HL-60/S4 treated with retinoic acid at 250 ng/mL for 4 days and 3 days (cell line): ENCODE measurements around the gene BMP6.

Experiments used
- in situ Hi-C: fragments of 300-500 bp; cut with MboI; formaldehyde crosslinking; loops from 2 replicates; pipeline ENCODE4 v1.7.0; 2022; ENCODE audit warnings: low sequenced_read_pairs

BMP6 gene

DNA sequence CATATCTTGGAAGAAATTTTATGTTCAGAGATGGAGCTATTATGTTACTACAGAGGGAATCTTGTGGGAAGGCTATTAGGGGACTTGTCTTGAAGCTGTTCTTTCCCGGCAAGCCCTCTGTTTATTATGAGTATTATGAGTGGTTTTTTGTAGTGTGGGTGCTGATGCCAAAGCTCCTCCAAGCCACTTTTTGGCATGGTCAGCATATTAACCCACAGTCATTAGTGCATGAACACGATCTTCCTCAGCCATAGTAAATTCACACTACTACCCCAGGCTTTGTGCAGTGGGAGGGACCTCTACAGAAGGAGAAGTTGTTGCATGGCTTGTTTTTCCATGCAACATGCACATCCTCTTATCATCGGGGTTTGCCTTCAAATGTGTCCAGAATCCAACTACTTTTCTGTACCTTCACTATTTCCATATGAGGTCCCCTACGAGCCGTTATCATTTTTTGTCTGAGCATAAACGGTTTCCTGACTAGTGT is 6.5 kb upstream of the BMP6 start:
- in situ Hi-C loops, result no loop called here

DNA sequence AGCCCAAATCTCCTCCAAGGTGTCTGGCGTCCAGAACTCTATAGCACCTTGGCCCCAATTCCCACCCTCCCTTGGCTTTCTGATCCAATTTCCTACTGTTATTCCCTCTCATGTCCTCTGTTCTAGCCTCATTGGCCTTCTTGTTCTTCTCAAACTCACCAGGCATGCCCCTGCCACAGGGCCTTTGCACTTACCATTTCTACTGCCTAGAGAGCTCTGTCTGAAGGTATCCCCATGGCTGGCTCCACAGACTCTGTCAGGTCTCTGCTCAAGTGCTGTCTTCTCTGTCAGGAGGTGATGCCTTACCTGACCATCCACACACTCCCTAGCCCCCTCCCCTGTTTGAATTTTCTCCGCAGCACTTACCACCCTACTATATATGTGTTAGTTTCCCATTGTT is 5.6 kb upstream of the BMP6 start:
- in situ Hi-C loops, result no loop called here

DNA sequence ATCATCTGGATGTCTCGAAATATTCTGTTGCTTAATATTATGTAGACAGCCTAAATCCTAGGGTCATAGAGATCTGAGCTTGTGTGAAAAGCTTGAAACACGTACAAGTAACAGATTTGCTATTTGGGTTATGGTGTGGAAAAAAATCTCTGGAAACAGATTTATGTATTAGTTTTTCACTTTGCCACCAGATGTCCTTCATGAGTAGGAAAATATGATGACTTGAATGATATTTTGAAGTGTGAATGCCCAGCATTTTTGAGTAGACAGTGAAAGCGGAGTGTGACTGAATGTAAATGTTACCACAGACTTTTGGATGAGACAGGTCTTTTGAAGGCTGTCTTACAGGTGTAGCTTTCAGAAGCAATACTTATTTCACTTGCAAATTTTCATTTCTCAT is 4.2 kb upstream of the BMP6 start:
- in situ Hi-C loops, result no loop called here

DNA sequence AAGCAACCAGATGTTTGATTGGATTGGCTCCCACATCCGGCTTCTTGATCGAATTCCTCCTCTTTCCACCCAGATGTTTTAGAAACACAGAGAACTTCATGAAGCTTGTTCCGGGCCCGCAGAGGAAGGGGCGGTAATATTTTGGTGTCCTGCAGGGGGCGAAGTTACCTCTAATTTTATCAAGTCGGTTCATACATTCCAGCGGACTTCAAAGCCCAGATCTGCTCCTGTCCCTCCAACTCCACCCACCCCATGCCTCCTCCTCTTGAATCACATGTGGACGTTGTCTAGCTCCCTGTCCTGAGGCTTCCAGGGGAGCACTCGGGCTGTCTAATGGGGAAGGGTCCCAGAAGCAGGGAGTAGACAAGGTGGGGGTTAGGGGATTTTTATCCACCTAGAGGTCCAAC is 2.9 kb upstream of the BMP6 start:
- in situ Hi-C loops, result no loop called here

DNA sequence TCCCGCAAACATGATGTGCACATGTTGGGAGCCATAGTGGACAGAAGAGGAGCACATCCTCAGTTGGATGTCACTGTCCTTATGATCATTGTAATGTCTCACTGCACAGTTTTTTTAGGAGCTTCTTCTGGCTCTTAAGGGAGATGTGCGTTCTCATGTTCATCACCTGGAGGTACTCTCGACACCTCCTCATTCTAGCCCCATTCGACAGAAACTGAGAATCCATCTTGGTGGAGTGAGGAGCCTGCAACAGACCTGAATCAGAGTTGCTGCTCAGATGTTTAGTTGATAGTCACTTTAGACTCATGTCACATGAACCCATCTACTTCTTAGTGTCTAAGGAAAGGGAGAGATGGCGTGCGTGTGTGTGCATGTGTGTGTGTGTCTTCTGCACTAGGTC is 2.3 kb upstream of the BMP6 start:
- in situ Hi-C loops, result no loop called here

DNA sequence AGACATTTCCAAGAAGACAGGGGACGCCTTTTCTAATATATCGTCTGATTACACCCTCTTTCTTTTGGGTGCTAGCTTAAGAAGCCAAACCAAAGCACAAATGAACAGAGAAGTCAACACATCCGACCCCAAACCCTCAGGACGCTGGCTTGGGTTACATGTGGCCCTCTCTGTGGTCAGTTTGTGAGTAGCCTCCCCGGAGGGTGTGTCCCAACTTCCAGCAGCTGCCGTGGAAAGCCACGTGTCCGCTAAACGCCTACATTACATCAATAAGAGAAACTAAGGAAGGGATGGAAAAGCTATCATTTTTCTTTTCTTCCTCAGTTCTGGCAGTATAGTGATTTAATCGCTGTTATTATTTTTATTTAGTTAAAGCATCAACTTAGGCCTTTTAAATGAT is 487 bp upstream of the BMP6 start:
- in situ Hi-C loops, result loop anchor here (25.0 kb wide), 1 partner anchor 262 kb away; no protein-coding TSS in a partner anchor

DNA sequence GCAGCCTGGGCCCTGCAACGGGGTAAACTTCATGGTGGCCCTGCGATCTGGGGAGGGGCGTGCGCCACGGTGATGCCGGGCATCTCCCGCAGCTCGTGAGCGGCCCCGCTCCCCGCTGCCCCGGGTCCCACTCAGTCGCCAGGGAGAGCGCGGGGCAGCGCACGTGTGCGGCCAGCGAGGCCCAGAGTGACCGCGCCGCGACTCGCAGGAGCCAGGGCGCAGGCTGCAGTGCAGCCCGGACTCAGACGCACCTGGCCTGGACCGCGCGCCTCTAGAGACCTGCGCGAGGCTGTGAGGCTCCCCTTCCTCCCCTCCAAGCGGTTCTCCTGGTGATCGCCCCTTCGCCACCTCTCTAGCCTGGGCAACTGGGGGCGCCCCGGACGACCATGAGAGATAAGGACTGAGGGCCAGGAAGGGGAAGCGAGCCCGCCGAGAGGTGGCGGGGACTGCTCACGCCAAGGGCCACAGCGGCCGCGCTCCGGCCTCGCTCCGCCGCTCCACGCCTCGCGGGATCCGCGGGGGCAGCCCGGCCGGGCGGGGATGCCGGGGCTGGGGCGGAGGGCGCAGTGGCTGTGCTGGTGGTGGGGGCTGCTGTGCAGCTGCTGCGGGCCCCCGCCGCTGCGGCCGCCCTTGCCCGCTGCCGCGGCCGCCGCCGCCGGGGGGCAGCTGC is 652 bp downstream of the BMP6 start:
- in situ Hi-C loops, result loop anchor here (25.0 kb wide), 1 partner anchor 261 kb away; no protein-coding TSS in a partner anchor

DNA sequence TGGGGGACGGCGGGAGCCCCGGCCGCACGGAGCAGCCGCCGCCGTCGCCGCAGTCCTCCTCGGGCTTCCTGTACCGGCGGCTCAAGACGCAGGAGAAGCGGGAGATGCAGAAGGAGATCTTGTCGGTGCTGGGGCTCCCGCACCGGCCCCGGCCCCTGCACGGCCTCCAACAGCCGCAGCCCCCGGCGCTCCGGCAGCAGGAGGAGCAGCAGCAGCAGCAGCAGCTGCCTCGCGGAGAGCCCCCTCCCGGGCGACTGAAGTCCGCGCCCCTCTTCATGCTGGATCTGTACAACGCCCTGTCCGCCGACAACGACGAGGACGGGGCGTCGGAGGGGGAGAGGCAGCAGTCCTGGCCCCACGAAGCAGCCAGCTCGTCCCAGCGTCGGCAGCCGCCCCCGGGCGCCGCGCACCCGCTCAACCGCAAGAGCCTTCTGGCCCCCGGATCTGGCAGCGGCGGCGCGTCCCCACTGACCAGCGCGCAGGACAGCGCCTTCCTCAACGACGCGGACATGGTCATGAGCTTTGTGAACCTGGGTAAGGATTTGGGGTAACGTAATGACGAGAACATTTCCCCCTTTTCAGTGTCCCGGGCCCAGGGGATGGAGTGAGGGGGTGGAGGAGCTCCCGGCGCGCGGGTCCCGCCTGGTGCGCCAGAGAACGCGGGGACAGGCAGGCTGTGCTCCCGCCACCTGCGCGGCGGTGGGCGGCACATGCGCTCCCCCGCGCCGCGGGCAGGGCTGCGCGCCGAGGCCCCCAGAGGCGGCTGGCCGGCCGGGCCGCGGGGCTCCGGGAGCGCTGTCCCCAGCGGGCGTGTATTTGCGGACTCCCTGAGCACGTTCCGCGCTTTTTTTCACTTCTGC is 1.4 kb downstream of the BMP6 start:
- in situ Hi-C loops, result loop anchor here (25.0 kb wide), 1 partner anchor 260 kb away; no protein-coding TSS in a partner anchor

DNA sequence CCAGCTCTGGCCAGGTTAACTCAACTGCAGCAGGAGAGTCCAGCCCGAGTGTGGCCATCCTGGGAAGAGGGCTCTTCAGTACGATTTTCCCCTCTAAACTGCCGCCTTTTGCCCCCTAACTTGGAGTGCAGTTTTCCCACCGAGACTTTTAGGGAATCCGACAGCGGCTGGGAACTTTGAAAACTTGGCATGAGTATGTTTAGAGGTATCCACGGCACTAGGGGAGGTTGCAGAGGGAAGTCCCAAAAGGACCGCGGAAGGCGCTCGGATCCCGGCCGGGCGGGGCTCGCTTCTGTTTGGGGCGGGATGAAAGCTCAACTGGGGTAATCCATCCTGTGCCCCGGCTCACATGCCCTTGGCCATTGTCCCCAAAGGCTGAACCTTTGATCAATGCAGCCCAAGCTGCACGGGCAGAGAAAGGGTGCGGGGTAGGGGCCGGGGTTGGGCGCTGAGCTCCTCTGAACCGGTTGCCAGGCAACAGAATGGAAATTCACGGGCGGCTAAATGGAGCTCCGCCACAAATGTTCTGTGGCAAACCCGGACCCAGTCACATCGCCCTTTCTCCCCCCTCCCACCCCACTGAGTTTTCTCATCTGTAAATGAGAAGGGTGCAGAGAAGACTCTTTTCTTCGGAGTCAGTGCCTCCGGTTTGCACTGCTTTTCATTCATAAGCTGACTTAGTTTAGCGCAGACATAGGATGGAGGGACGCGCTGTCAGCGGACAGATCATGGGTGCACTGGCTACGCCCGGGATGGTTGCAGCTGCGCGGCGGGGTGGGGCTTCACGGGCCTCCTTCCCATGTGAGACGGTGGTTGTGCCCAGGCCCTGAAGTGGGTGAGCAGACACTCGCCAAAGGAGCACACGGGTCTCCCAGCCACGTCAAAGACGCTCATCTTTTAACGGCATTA is 2.3 kb downstream of the BMP6 start:
- in situ Hi-C loops, result loop anchor here (25.0 kb wide), 1 partner anchor 259 kb away; no protein-coding TSS in a partner anchor

DNA sequence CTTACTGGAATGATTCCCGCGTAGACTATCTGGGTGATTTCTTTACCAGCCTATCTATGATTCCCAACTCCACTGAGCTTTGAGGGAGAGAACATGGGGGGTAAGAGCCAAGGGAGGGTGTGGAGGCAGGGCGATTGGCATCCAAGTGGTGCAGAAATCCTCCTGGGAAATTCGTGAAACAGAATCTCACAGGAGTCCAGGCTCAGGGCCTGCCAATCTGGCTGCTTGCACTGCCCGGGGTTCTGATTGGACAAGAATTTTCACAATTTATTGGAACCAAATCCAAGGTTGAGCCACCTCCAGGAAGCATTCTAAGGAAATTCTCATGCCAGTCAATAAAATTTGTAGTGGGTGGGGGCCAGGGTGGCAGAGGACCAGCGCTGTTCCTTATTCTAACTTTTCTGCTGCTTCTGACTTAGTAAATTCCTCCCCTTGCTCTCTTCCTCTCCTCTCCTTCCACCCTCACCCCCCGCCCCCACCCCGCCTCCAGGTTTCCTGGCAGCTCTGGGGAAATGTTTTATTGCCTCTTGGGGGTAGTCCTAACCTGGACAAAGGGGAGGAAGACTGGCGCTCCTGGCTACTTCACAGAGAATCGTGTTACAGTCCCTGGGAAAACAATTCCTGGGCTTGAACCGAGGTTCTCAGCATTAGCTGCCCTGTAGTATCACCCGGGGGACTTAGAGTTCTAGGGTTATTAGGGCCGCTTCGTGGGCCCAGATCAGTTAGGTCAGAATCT is 3.1 kb downstream of the BMP6 start:
- in situ Hi-C loops, result loop anchor here (25.0 kb wide), 1 partner anchor 258 kb away; no protein-coding TSS in a partner anchor

DNA sequence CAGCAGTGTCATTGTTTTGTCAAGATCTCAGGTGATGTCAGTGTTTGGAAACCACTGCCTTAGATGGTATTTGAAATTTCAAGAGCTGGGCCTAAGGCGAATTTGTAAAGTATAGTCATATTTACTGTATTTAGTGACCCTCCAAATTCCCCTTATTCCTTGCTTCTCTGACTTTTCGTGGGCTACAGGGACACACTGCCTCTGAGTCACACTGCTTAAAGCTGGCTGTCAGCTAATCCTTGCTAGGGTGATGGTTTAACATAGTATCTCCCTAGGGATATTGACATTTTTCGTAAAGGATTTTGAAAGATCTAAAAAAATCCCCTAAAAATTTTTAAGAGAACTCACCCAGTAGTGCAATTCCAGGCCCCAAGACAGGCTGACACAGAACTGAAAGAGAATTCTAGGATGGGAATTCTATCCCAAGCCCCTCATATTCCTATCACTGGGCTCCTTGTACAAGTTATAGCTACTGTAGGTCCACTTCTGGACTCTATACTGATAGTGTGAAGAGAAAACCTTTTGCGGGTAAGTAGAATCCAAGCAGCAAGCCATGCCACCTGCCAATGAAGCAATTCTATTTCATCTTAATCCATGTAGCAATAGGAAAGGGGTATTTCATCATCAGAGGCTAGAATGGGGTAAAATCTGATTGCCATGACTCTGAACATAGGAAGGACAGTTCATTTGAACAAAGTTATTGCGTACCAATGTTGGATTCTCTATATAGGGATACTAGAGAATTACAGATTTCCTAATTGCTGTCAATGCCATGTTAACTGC is 4.3 kb downstream of the BMP6 start:
- in situ Hi-C loops, result loop anchor here (25.0 kb wide), 1 partner anchor 257 kb away; no protein-coding TSS in a partner anchor

DNA sequence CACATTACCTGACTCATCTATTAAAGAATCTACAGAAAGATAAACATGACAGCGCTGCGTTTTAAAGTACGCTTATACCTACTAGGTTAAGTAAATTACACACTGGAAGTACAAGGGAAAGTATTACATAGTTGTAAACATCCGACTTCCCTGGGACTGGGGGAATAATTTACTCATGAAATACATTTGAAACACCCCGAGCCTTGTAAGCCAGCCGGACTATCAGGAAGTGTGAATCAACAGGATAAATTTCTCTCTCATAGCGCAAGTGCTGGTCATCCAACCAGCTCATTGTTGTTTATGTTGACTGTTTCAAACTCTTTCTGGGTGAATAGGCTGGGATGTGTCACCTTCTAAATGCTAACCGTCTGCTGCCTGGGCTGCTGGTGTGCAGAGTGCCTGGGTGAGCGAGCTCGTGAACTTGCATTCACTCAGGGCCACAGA is 4.9 kb downstream of the BMP6 start:
- in situ Hi-C loops, result loop anchor here (25.0 kb wide), 1 partner anchor 256 kb away; no protein-coding TSS in a partner anchor

DNA sequence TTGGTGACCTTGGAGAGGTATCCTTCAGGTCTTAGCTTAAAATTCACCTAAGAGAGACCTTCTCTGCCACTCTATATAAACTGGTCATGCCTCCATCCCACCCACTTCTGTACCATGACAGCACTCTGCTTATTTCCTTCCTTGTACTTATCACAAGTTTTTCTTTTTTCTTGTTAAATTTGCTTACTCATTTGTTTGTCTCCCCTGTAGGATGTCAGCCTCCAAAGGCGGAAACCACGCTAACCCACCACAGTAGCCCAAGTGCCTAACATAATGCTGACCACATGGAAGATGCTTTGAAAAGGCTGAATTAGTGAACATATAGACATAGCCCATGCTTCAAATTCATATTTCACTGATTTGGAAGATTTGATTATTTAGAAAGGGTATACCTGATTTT is 5.4 kb downstream of the BMP6 start:
- in situ Hi-C loops, result loop anchor here (25.0 kb wide), 1 partner anchor 256 kb away; no protein-coding TSS in a partner anchor

DNA sequence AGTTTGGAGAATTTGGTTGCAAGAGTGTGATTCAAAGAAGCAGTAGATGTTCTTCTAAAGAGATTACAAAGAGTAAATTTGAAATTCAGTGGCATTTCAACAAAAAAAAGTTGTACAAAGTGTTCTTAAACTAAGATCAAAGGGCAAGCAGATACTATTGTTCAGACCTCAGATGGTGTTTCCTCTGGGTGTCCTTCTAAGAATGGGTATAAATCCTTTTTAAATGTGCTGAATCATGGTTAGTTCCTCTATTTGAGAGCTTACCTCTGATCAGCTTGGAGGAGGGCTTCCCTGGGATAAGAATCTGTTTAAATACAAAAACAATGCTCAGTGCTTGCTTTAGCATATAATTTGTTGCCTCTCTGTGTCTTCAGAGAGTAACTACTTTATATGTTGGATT is 6.3 kb downstream of the BMP6 start:
- in situ Hi-C loops, result loop anchor here (25.0 kb wide), 1 partner anchor 255 kb away; no protein-coding TSS in a partner anchor

DNA sequence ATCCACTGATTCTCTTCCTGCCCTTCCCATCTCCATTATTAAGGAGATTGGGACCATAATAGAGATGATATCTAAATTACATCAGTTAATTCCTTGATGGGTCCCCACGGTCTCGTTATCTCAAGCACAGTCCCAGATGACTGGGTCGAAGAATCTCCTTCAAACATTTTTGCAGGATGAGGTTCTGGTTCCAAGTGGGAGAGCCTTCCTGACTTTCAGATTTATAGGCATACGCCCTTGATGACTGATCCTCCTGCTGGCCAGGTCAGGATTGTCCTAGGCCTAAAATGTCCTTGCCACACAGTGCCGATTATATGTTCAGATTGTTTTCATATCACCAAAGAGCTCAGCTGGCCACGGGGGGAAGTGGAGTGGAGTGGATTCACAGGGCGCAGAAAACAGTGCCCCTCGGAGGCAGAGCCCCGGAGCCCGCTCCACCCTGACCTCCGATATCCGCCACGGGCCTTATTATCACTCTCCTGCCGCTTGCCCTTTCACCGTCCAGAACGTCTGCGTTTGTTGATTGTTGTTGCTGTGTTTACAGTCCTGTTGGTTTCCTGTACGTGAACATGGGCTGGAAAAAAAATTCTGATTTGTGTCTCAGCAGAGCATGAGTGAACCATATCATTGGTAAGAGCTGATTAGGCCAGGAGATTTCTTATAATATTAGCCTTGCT is 8.9 kb downstream of the BMP6 start:
- in situ Hi-C loops, result loop anchor here (25.0 kb wide), 1 partner anchor 252 kb away; no protein-coding TSS in a partner anchor

DNA sequence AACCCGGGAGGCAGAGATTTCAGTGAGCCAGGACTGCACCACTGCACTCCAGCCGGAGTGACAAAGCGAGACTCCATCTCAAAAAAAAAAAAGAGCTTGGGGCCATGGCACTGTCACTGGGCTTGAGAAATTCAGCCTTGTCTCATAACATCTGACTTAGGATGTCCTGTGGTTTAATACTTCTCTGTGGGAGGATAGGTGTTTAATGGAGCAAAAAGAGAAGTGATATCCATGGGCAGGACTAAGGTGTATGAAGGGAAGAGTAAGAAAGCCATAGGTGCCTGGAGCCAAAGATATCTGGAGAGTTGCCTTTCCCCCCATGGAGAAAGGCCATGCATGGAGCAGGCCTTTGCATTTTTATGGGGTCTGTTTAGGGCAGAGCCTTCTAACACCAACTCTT is 11.2 kb downstream of the BMP6 start:
- in situ Hi-C loops, result loop anchor here (25.0 kb wide), 1 partner anchor 250 kb away; no protein-coding TSS in a partner anchor

DNA sequence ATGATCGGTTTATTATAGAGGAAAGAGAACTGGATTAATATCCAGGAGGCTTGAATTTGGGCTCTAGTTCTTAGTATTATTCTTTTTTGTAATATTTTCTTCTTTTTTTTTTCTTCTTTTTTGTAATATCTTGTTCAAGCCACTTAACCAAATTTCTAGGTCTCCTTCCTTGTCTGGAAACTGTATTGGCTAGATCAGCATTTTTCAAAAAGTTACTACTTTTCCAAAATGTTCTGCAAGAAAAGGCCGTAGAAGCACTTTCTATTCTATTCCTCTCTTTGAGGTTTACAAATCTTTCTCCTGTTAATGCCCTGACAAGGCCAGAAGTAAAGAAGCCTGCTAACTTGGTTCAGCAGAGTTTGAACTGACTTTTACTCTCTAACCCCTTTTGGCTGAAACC is 12.0 kb downstream of the BMP6 start:
- in situ Hi-C loops, result loop anchor here (25.0 kb wide), 1 partner anchor 249 kb away; no protein-coding TSS in a partner anchor

DNA sequence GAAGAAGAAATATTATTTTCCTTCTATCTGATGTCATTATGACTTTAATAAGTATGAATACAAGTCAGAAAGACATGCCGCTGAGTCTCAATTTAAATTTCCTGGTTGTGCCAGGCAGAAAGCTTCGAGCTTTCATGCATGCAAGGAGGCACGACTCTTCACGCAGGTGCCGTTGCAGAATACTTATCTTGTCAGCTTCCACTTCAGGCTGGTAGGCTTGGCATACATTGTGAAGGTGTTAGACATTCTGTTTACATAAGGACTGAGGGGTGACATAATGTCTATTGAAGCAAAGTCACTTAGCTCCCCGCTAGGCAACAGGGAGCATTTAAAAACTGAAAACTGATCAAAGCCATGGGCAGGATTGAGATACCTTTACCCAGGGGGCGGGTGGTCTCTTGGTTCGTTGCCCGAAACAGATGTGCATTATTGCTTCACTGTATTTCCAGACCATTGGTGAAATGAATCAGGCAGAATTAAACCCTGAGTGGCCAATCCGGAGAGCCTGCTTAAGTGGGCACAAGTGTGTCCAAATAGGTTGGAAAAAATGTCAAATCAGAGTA is 16.4 kb downstream of the BMP6 start:
- in situ Hi-C loops, result loop anchor here (25.0 kb wide), 1 partner anchor 245 kb away; no protein-coding TSS in a partner anchor
